Stimulated activated CD8-positive, alpha-beta memory T cell treated with anti-CD3 and anti-CD28 coated beads, Interleukin-15, amount 100 ng/mL, for 4 hours (primary cell): ENCODE results near the gene GPR119.
"Not testable (repeated sequence)": the region's sequence is repeated elsewhere in the genome, so short reads cannot be mapped to it uniquely, and the experiment has no call there.

ENCODE experiments used
- DNase-seq, 2 donors: peaks; one replicate each; pipeline ENCODE4 v3.0.0-alpha.2; 2020; ENCODE audit warnings: low read depth in 2 of 2

The GPR119 gene

GRCh38 chrX:130385520-130385919 lies at the start of gene GPR119:
TSS of gene GPR119 (minus strand) at chrX:130385674. CDS start at chrX:130385447, 227 bp downstream.
- no peak for DNase-seq

GRCh38 chrX:130429236-130429635 lies 43.8 kb upstream of the GPR119 start:
- not testable (repeated sequence) for DNase-seq

GRCh38 chrX:130426531-130426930 lies 41.1 kb upstream of the GPR119 start:
- DNase-seq = no peak

GRCh38 chrX:130419263-130419662 lies 33.8 kb upstream of the GPR119 start:
- DNase-seq = no peak

GRCh38 chrX:130418740-130419139 lies 33.3 kb upstream of the GPR119 start:
- no peak for DNase-seq

- no peak for DNase-seq
Measured at GRCh38 chrX:130418066-130418465, 32.6 kb upstream of the GPR119 start.

GRCh38 chrX:130416785-130417184 lies 31.3 kb upstream of the GPR119 start:
- no peak for DNase-seq

GRCh38 chrX:130415201-130415600 lies 29.7 kb upstream of the GPR119 start:
- DNase-seq = no peak

GRCh38 chrX:130414800-130415199 lies 29.3 kb upstream of the GPR119 start:
- DNase-seq = no peak

- no peak for DNase-seq
Measured at GRCh38 chrX:130413415-130413814, 27.9 kb upstream of the GPR119 start.

- DNase-seq = no peak
Measured at GRCh38 chrX:130402208-130402684, 16.8 kb upstream of the GPR119 start.

GRCh38 chrX:130401415-130402207 lies 16.1 kb upstream of the GPR119 start, which contains the start of gene RBMX2:
TSS of gene RBMX2 (plus strand) at chrX:130401987. CDS start at chrX:130402033, 46 bp downstream.
- DNase-seq = peak; percentile 36 to 44

- no peak for DNase-seq
Measured at GRCh38 chrX:130395341-130395740, 9.9 kb upstream of the GPR119 start.

GRCh38 chrX:130393451-130394074 lies 8.1 kb upstream of the GPR119 start:
- no peak for DNase-seq

GRCh38 chrX:130386408-130386808 lies 934 bp upstream of the GPR119 start:
- no peak for DNase-seq

GRCh38 chrX:130378024-130378669 lies 7.3 kb downstream of the GPR119 start:
- no peak for DNase-seq

- no peak for DNase-seq
Measured at GRCh38 chrX:130376077-130376476, 9.4 kb downstream of the GPR119 start.

- not testable (repeated sequence) for DNase-seq
Measured at GRCh38 chrX:130352050-130352449, 33.4 kb downstream of the GPR119 start.

- no peak for DNase-seq
Measured at GRCh38 chrX:130351567-130351966, 33.9 kb downstream of the GPR119 start.

- DNase-seq = no peak
Measured at GRCh38 chrX:130347321-130347720, 38.2 kb downstream of the GPR119 start.

GRCh38 chrX:130343411-130343810 lies 42.1 kb downstream of the GPR119 start:
- DNase-seq = no peak

- DNase-seq = no peak
Measured at GRCh38 chrX:130340271-130340670, 45.2 kb downstream of the GPR119 start.
